22Rv1 (cell line): ENCODE measurements around the gene C3orf52.

ENCODE experiments used
- CTCF ChIP-seq: fragments of 450-650 bp; IDR thresholded peaks from 2 replicates; pipeline ENCODE4 v1.5.1; 2017; ENCODE audit warnings: mild to moderate bottlenecking
- ZFX ChIP-seq: fragments of 450-650 bp; IDR thresholded peaks from 2 replicates; pipeline ENCODE4 v1.6.1; 2017; ENCODE audit warnings: antibody characterized with exemption, borderline replicate concordance

- peak; percentile 96 for TF ChIP-seq CTCF
- TF ChIP-seq ZFX: no peak
Measured at GRCh38 chr3:112043621-112044201, 42.5 kb upstream of the C3orf52 start.
